GM21717 (cell line): ENCODE measurements around the gene SPN.
"Not testable (repeated sequence)": the region's sequence is repeated elsewhere in the genome, so short reads cannot be mapped to it uniquely, and the experiment has no call there.

Experiments
- ATAC-seq: cut with Tn5 transposase; IDR thresholded peaks from one replicate; pipeline ENCODE4 v1.9.1; 2021; ENCODE audit warnings: mild to moderate bottlenecking, moderate library complexity; ENCODE audit not compliant: unreplicated experiment

The SPN gene, protein sequence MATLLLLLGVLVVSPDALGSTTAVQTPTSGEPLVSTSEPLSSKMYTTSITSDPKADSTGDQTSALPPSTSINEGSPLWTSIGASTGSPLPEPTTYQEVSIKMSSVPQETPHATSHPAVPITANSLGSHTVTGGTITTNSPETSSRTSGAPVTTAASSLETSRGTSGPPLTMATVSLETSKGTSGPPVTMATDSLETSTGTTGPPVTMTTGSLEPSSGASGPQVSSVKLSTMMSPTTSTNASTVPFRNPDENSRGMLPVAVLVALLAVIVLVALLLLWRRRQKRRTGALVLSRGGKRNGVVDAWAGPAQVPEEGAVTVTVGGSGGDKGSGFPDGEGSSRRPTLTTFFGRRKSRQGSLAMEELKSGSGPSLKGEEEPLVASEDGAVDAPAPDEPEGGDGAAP

GRCh38 chr16:29663016-29663806 is at the start of gene SPN:
Gene SPN (plus strand): TSS chr16:29663247. CDS start chr16:29663729, 482 bp downstream.
- no peak for ATAC-seq

DNA sequence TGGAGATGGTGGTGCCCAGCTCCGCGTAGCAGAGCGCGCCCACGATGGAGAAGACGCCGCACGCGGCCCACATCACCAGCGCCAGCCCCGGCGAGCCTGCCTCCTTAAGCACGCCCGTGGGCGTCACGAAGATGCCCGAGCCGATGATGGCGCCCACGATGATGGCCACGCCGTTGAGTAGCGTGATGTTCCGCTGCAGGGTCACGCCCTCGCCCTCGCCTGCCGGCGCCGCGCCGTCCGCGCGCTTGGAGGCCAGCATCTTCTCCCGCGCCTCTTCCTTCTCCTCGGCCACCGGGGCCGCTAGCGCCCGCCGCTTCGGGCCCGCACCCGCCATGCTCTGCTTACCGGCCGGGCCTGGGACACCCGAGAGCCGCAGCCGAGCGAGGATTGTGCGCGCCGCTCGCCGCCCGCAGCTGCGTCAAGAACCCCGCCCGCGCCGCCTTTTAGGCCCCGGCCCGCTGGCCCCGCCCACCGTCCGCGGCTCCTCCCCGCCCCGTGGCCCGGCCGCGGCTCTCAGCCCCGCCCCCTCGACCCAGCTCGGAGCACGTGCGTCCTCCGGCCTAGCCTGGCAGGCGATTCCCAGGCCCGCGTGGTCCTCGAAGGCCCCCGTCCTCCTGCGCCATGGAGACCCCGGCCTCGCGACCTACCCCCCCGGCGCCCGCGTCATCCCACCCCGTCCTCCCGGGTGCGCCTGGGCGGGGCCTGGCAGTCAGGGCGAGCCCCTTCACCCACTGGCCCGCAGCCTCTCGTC is 49.6 kb upstream of the SPN start:
- ATAC-seq: not testable (repeated sequence)

DNA sequence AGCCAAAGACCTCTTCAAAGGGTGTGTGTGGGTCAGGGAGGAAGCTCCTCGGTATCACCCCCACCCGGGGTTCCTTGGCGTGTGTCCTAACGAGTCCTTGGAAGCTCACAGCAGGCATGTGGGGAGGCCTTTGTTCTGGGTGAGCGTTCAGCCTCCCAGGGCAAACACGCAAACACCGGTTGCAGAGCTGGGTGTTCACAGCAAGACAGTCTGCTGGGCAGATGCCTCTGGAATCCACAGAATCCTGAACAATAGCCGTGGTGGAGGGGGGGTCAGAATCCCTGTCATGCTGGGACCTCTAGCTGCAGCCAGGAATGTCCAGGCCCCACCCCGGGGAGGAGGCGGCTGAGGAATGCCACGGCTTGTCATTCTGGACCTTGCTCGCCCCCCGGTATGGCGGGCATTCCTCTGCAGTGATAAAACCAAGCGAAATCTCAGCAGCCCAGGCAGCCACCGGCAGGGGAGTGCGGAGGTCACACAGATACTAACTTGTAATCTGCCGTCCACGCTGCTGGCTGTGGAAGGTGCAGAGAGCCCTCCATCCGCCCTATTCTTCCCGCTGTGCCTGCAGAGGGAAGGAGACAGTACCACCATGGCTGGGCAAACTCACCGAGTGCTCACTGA is 48.2 kb upstream of the SPN start:
- ATAC-seq: not testable (repeated sequence)

DNA sequence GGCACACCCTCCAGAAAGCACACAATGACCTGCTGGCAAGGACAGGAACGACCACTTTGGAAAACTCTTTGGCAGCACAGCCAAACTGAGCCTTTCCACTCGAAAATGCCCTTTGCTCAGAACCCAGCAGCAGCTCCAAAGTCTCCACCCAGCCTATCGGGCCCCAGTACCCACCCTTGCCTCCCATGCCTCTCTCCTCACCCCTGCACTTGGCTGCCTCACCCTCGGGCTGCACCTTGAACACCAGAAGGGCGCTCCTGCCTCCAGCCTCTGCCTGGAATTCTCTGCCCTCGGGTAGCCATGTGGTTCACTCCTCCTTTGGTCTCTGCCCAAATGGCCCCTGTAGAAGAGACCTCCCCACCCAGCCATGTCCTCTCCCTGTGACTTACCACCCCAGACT is 46.9 kb upstream of the SPN start:
- not testable (repeated sequence) for ATAC-seq

GRCh38 chr16:29620591-29620990 is 42.5 kb upstream of the SPN start:
- ATAC-seq: not testable (repeated sequence)

GRCh38 chr16:29622738-29623137 is 40.3 kb upstream of the SPN start:
- ATAC-seq: not testable (repeated sequence)

GRCh38 chr16:29623253-29623652 is 39.8 kb upstream of the SPN start:
- not testable (repeated sequence) for ATAC-seq

DNA sequence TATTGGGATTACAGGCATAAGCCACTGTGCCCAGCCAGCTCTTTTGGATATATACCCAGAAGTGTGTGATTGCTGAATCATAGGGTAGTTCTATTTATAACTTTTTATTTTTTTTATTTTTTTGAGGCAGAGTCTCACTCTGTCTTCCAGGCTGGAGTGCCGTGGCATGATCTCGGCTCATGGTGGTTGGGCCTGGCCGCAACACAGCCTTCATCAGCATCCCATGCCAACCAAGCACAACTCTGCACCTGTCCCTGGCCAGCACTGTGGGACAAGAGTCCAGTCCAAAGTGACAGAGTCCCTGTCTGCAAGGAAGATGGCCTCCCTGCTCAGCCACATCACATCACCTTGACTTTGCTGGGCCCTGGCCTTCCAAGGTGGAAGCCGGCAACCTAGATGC is 37.9 kb upstream of the SPN start:
- not testable (repeated sequence) for ATAC-seq

GRCh38 chr16:29626778-29627331 is 36.2 kb upstream of the SPN start:
- not testable (repeated sequence) for ATAC-seq

- peak; percentile 45 for ATAC-seq
These were observed 35.4 kb upstream of the SPN start for GRCh38 chr16:29627661-29628075.

- ATAC-seq: not testable (repeated sequence)
These were observed 34.3 kb upstream of the SPN start for GRCh38 chr16:29628707-29629106.

- ATAC-seq: not testable (repeated sequence)
These were observed 33.7 kb upstream of the SPN start for GRCh38 chr16:29629318-29629717.

DNA sequence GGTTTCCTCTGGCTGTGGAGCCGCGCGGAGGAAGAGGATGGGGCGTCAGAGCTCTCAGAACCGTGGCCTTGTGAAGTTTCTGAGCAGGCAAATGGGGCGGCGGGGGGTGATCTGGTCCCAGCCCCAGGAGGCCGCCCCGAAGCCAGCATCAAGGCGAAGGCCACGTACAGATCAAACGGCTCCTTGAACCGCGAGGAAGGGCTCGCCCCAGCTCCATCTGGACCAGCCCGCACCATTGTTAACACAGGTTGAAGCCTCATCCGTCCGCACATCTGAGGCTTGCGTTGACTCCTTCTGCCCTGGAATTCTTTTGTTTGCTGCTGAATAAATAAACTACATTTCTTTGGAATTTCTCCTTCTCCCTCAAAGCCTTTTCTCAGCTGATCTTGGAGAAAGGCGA is 31.4 kb upstream of the SPN start:
- not testable (repeated sequence) for ATAC-seq

DNA sequence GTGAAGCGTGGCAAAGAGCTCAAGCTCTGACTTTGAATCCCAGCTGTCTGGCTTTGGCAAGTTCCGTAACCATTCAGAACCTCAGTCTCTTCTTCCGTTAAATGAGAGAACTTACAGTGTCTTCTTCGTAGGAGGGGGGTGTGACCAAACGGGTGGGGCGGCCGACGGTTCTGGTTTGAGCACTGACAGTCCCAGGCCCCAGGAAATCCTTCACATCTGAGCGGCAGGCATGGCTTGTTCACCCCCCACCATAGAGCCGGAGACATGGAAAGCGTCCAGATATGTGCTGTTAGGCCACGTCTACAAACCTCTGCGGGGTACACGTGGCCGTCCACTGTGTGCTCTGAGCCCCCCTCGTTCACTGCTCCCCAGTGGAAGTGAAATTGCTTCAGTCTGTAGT is 27.1 kb upstream of the SPN start:
- not testable (repeated sequence) for ATAC-seq

DNA sequence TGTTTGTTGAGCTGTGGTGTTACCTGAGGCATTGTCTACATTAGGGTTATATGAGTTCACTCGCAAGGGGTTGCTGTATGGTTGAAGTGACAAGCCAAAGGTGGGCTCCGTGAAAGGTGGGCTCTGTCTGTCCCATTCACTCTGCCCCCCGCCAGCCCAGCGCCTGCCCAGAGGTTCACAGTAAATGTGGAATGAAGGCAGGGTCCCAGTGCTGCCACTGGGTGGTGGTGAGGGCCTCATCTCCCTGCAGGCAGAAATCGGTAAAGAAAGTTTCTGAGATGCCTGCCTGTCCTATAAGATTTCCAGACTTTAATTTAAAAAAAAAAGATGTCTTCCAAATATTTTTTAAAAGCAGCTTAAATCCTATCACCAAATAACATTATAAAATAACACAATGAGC is 26.7 kb upstream of the SPN start:
- ATAC-seq: not testable (repeated sequence)

DNA sequence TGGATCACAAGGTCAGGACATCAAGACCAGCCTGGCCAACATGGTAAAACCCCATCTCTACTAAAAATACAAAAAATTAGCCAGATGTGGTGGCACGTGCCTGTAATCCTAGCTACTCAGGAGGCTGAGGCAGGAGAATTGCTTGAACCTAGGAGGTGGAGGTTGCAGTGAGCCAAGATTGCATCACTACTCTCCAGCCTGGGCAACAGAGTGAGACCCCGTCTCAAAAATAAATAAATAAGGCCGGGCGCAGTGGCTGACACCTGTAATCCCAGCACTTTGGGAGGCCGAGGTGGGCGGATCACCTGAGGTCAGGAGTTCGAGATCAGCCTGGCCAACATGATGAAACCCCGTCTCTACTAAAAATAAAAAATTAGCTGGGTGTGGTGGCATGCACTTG is 24.3 kb upstream of the SPN start:
- ATAC-seq: not testable (repeated sequence)

DNA sequence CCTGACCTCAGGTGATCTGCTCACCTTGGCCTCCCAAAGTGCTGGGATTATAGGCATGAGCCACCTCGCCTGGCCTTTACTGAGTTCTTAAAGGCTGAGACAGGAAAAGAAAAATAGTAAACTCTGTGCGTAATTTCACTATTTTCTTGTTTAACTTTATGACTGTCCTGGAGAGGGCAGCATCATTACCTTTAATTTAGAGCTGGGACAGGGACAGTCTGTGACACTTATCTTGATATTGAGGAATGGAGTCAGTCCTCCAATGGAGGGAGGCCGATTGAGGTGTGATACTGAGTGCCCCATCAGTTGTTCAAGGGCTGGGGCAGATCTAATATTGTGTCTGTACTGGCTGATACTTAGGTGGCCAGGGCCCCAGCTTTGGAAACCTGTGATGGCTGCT is 21.5 kb upstream of the SPN start:
- ATAC-seq: no peak

DNA sequence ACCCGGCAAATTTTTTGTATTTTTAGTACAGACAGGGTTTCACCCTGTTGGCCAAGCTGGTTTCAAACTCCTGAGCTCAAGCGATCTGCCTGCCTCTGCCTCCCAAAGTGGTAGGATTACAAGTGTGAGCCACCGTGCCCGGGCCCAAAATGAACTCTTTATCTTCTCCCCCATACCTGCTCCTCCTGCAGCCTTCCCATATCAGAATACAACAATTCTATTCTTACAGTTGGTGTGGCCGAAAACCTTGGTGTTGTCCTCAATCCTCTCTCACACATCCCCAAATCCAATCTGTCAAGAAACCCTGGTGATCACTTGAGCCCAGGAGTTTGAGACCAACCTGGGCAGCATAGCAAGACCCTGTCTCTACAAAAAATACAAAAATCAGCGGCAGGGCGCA is 19.5 kb upstream of the SPN start:
- ATAC-seq: no peak

- ATAC-seq: no peak
These were observed 18.6 kb upstream of the SPN start for GRCh38 chr16:29644338-29644857.
